ENCODE measurements around the gene MRE11.

- no peak for TF ChIP-seq CTCF (IDR thresholded peaks at IDR 0.05)
- no peak for TF ChIP-seq POLR2AphosphoS5 (IDR thresholded peaks at IDR 0.05)
- no peak for TF ChIP-seq POLR2A (IDR thresholded peaks at IDR 0.05)
Measured at GRCh38 chr11:94396282-94396681, 97.4 kb downstream of the MRE11 start.
